GM19239 (cell line): ENCODE results near the gene IFT22.
"Not testable (repeated sequence)": the region's sequence is repeated elsewhere in the genome, so short reads cannot be mapped to it uniquely, and the experiment has no call there.

Experiments
- DNase-seq: peaks from one replicate; pipeline ENCODE4 v3.0.0; 2011; ENCODE audit warnings: low spot score; ENCODE audit not compliant: insufficient read length
- FAIRE-seq: peaks from 2 replicates; lab custom pipeline; 2011; peaks lifted over from hg19 to GRCh38; lab: Jason Lieb, UNC

IFT22 gene

GRCh38 chr7:101319401-101319800, 2.2 kb downstream of the IFT22 start:
- FAIRE-seq, result no peak

DNA sequence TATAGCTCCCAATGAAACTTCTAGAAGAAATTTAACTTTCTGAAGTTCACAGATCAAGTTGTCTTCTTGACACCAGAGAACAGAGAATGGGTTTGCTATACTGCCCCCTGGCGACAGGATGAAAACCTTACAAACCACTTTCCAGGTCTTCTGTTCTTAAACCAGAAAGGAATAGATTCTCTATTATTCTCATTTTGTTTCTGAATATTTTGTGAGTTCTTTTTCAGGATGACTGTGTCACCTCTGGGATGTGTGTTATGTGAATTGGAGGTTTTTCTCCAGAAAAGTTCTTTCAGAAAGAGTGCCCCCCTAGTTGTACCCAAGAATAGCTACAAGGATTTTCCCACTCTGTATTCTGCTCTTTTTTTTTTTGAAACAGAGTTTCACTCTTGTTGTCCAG, 6.3 kb downstream of the IFT22 start:
- FAIRE-seq, result peak; percentile 42
- peak; percentile 34 for DNase-seq

More at GRCh38 chr7:101319401-101319800, 2.2 kb downstream of the IFT22 start:
- no peak for DNase-seq

DNA sequence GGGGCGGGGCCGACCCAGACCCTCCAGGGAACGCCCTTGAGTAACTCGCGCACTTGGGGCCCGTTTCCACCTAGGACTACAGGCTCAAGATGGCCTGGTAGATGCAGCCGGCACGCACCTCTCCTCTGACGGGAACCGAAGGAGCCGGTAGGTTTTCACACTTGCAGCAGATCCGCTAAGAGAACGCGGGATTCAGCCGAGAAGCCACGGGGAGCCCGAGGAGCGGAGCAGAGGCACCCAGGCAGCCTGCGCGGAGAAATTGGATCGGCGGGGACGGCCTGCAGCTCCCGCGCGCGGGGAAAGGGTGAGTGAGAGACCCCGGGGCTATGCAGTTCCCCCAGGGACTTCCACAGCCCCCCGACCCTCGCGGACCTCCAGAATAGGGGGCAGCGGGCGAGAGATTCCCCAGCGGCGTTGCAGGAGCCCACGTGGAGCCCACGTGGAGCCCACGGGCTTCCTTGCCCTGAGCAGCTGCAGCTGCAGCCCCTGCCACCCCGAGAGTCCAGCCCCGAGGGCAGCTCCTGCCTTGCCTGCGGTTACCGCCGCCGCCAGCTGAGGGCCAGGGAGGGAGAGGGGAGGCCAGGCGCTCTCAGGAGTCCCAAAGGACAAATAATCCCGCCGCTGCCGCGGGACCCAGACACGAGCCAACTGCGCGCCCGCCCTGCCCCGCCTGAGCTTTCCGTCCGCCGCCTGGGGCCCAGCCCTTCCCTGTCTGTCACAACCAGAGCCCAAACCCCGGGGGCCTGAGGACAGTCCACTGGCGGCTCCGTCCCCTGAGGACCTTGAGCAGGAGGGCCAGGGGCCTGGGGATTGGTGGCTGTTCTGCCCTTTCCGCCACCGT, 13.1 kb downstream of the IFT22 start:
- FAIRE-seq (no peak), DNase-seq (no peak)

DNA sequence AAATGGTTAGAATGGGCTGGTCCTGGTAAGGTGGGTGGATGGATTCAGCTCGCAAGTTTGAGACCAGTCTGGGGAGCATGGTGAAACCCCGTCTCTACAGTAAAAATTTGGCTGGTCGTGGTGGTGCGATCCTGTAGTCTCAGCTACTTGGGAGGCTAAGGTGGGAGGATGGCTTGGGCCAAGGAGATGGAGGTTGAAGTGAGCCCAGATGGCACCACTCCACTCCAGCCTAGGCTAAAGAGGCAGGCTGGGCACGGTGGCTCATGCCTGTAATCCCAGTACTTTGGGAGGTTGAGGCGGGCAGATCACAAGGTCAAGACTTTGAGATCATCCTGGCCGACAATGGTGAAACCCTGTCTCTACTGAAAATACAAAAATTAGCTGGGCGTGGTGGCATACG, 15.3 kb downstream of the IFT22 start:
- DNase-seq (no peak), FAIRE-seq (no peak)

DNA sequence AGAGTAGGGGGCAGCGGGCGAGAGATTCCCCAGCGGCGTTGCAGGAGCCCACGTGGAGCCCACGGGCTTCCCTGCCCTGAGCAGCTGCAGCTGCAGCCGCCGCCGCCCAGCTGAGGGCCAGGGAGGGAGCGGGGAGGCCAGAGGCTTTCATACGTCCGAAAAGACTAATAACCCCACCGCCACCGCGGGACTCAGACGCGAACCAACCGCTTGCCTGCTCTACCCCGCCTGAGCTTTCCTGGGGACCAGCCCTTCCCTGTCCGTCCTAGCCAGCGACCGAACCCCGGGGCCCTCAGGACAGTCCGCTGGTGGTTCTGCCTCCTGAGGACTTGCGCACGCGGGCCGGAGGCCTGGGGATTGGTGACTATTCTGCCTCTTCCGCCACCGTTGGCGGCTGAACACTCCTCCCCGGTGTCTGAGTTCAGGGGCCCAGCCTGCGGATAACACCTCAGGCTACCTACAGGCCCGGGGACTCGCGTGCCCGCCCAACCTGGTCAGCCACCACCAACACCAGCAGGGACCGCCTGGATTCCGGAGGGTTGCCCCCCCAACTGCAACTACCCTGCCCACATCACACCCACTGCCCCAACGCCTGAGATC, 18.4 kb downstream of the IFT22 start:
- no peak for DNase-seq
- no peak for FAIRE-seq

GRCh38 chr7:101302641-101303101, 18.9 kb downstream of the IFT22 start:
- DNase-seq, result no peak
- no peak for FAIRE-seq

DNA sequence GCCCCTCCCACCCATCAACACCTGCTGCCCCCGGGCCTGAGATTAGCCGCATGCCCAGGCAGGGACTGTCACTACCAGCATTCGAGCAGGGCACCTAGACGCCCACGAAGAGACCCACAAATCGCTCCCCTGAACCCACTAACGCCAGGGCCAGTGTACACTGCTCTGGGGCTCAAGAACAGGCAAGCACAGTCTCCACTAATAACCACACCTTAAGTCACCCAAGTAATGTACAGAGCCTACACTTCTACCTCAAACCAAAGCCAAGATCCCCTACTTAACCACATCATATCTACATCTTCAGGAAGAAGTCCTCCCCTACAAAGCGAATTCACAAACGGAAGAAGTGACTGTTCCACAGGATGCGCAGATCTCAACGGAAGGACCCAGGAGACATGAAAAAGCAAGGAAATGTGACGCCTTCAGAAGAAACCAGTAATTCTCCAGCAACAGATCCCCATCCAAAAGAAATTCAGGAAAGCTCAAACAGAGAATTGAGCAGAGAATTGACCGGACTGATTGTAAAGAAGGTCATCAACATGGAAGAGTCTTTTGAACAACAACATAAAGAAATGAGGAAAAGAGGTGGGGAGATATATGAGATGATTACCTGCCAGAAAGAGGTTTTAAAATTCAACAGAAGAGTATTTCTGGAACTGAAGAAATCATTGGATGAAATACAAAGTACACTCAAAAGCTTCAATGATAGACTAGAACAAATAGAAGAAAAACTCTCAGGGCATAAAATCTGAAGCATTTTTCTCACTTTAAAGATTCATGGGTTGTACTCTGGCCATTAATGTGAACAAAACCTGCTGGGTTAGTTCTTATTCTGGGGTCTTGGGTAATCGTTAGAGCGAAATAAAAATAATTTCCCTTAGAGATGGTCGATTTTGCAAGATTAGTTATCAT, 20.9 kb downstream of the IFT22 start:
- FAIRE-seq (no peak), DNase-seq (no peak)

GRCh38 chr7:101299511-101300464, 21.8 kb downstream of the IFT22 start:
- FAIRE-seq, result no peak

DNA sequence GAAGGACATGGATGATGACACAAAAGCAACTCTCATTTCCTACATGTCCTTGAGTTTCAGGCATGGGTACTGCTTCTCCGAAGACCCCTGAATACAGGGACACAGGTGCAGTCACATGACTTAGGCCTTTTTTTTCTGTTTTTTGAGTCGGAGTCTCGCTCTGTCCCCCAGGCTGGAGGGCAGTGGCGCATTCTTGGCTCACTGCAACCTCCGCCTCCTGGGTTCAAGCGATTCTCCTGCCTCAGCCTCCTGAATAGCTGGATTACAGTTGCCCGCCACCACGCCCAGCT, 26.8 kb downstream of the IFT22 start:
- FAIRE-seq, result no peak
- DNase-seq, result no peak

More at GRCh38 chr7:101299511-101300464, 21.8 kb downstream of the IFT22 start:
- DNase-seq, result no peak

GRCh38 chr7:101294039-101294831, 27.4 kb downstream of the IFT22 start:
- no peak for DNase-seq
- no peak for FAIRE-seq

- FAIRE-seq, DNase-seq: not testable (repeated sequence)
Observed at GRCh38 chr7:101293069-101294021, 28.3 kb downstream of the IFT22 start.

- not testable (repeated sequence) for FAIRE-seq, DNase-seq
Observed at GRCh38 chr7:101292566-101292965, 29.0 kb downstream of the IFT22 start.

GRCh38 chr7:101290186-101291037, 31.2 kb downstream of the IFT22 start:
- FAIRE-seq, result peak; percentile 81
- not testable (repeated sequence) for DNase-seq

DNA sequence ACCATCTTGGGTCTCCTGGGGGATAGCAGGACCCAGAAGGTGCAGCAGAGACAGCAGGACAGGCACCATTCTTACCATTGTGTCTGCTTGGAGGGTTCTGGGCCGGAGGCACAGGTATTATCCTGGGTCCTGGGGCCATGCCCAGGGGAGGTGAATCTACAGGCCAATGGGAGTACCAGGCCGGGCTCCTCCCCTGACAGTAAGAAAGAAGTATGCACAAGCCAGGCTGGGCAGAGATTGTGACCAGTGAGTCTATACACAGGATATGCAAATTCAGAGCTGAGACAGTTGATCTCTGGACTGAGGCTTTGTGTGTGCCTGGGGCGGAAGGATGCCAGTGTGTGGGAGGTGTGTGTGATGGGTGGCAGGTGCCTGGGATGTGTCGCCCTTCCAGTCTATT, 31.9 kb downstream of the IFT22 start:
- FAIRE-seq, result peak; percentile 95

GRCh38 chr7:101288439-101288838, 33.2 kb downstream of the IFT22 start:
- FAIRE-seq (no peak), DNase-seq (no peak)

More for the DNA sequence above, 31.9 kb downstream of the IFT22 start:
- not testable (repeated sequence) for DNase-seq

GRCh38 chr7:101287032-101287431, 34.6 kb downstream of the IFT22 start:
- DNase-seq, result no peak
- no peak for FAIRE-seq

GRCh38 chr7:101285880-101286279, 35.7 kb downstream of the IFT22 start:
- not testable (repeated sequence) for FAIRE-seq, DNase-seq
